HG03175 (cell line): ENCODE results near the gene PPP2R1A.
"Not testable (repeated sequence)": the region's sequence is repeated elsewhere in the genome, so short reads cannot be mapped to it uniquely, and the experiment has no call there.

ENCODE experiments used
- ATAC-seq: cut with Tn5 transposase; IDR thresholded peaks from one replicate; pipeline ENCODE4 v1.9.1; 2021; ENCODE audit warnings: mild to moderate bottlenecking, moderate library complexity; ENCODE audit not compliant: unreplicated experiment

Gene PPP2R1A

GRCh38 chr19:52200044-52200443 is 10.2 kb downstream of the PPP2R1A start:
- no peak for ATAC-seq

GRCh38 chr19:52200755-52201391 is 11.0 kb downstream of the PPP2R1A start:
- not testable (repeated sequence) for ATAC-seq

GRCh38 chr19:52206481-52206880 is 16.6 kb downstream of the PPP2R1A start:
- no peak for ATAC-seq

DNA sequence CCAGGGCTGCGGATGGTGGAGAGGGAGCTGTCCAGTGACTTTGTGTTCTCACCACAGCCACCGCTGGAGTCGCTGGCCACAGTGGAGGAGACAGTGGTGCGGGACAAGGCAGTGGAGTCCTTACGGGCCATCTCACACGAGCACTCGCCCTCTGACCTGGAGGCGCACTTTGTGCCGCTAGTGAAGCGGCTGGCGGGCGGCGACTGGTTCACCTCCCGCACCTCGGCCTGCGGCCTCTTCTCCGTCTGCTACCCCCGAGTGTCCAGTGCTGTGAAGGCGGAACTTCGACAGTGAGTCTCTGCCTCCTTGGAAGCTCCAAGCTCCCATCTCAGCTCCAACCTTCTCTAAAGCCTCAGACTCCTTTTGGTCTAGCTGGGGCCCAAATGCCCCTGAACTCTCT is 21.4 kb downstream of the PPP2R1A start:
- no peak for ATAC-seq

DNA sequence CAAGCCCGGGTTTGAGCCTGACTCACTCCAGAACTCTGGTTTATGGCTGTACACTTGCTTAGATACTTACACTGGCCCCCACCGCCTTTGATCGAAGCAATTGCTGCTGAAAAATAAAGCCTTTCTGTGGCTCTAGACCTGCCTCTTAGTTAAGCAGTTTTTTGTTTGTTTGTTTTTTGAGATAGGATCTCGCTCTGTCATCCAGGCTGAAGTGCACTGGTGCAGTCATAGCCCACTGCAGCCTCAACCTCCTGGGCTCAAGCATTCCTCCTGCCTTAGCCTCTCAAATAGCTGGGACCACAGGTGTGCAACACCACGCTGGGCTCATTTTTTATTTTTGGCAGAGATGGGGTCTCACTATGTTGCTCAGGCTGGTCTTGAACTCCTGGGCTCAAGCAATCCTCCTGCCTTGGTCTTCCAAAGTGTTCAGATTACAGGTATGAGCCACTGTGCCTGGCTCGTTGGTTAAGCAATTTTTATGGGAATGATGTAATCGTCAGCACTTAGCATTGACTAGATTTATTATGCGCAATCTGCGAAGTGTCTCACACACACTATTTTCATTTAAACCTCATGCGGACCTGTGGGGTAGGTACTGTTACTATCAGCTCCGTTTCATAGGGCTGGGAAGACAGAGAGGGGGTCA is 22.2 kb downstream of the PPP2R1A start:
- no peak for ATAC-seq

- ATAC-seq: no peak
Observed at GRCh38 chr19:52212572-52213255, 22.9 kb downstream of the PPP2R1A start.

- no peak for ATAC-seq
Observed at GRCh38 chr19:52214241-52214640, 24.4 kb downstream of the PPP2R1A start.

DNA sequence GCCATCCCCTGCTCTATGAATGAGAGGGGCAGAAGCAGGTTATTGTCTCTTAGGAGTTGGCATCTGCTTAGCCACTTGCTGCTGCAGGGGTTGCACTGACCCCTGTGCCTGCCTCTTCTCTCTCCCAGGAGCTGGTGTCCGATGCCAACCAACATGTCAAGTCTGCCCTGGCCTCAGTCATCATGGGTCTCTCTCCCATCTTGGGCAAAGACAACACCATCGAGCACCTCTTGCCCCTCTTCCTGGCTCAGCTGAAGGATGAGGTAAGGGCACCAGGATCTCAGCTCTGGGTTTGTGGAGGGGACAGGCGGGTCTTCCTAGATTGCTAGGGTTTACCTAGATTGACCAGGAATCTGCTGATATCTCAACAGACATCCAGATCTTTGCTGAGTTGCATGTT is 26.5 kb downstream of the PPP2R1A start:
- ATAC-seq: no peak

- no peak for ATAC-seq
Observed at GRCh38 chr19:52217576-52217975, 27.7 kb downstream of the PPP2R1A start.

DNA sequence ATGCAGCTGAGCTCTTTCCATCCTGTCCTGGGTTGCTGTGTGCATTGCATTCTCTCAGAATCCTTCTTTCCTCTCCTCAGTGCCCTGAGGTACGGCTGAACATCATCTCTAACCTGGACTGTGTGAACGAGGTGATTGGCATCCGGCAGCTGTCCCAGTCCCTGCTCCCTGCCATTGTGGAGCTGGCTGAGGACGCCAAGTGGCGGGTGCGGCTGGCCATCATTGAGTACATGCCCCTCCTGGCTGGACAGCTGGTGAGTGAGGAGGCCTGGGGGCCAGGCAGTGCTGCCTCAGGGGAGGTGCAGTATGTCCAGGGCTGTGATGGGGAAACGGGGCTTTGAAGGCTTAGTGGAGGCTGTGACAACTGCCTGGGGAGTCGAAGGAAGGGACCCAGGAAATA is 29.8 kb downstream of the PPP2R1A start:
- no peak for ATAC-seq

DNA sequence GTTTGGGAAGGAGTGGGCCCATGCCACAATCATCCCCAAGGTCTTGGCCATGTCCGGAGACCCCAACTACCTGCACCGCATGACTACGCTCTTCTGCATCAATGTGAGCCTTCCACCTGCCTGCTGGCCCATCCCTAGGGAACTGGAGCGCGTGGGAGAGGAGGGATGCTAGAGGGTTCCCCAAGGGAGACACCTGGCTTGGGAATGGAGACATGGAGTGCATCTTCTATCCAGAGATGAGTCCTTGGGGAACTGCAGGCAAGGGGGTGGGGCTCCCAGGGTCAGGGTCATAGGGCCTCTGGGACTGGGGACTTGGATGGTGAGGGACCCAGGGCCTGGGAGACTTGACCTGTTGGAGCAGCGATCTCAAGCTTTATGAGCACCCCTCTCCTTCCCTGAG is 31.2 kb downstream of the PPP2R1A start:
- no peak for ATAC-seq

- ATAC-seq: no peak
Observed at GRCh38 chr19:52221831-52222375, 32.1 kb downstream of the PPP2R1A start.

DNA sequence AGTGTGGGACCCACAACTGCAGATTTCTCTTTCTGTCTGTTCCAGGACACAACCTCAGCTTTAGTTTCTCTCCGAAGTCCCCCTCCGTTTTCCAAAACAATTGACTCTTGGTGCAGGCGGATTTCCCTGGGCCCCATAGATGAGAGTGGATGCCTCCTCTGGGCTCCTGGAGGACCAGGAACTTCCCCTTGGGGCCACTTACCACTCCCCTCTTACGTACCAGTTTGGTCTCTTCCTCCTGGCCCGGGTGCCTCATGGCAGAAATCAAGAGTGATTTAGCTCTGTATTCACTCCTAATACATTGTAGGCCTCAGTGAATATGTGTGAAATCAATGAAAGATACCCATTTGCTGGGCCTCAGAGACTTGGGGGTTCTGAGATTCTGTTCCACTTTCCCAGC is 34.4 kb downstream of the PPP2R1A start:
- ATAC-seq: no peak

- no peak for ATAC-seq
Observed at GRCh38 chr19:52226652-52227051, 36.8 kb downstream of the PPP2R1A start.

- no peak for ATAC-seq
Observed at GRCh38 chr19:52227196-52227940, 37.5 kb downstream of the PPP2R1A start.

- ATAC-seq: no peak
Observed at GRCh38 chr19:52227980-52228379, 38.1 kb downstream of the PPP2R1A start.

DNA sequence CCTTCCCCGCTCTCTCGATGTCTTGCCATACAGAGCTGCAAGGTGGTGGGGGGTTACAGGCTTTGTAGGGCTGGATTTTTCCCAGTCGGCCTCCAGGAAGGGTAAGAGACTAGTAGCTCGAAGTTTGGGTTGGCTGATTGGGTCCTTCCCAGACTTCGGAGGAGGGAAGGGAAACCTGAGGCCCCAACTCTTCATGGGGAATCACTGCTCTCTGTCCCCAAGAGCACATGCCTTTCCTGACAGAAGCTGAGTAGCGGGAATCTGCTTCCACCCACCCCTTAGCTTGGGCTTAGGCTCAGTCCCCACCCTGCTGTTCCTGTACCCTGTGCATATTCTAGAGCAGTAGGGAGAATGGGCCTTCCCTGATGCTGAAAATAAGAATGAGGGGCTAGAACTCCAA is 39.7 kb downstream of the PPP2R1A start:
- ATAC-seq: no peak

- no peak for ATAC-seq
Observed at GRCh38 chr19:52230685-52231084, 40.8 kb downstream of the PPP2R1A start.

DNA sequence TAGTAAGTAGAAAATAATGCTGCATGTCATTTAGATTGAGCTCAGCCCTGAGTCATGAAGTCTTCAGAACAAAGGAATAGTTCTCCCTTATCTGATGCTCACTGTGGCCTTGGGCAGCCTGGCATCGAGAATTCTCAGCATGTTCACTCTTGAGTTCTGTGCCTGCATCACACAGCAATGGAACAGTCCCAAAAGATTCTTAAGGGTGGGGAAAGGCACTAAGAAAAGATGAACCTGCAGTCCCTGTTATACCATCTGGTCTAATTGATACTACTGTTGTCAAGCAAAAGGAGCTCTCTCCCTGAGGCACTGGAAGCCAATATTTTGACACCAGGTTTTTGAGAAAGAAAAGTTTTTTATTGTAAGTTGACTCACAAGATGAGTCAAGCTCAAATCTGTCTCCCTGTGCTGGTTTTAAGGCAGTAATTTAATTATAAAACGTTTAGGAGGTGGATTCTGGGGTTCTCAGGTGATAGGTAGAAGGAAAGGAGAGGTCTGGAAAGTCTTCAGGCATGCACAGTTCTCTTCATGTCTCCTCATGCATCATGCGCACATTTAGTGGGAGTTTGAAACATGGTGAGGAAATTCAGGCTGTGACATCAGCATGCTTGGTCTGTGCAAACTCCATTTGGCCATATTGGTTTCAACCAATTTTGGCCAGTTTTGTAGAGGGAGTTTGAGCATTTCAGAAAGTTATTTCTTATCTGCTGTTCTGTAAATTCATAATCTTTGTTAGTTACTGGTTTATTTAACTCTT is 41.5 kb downstream of the PPP2R1A start:
- no peak for ATAC-seq

DNA sequence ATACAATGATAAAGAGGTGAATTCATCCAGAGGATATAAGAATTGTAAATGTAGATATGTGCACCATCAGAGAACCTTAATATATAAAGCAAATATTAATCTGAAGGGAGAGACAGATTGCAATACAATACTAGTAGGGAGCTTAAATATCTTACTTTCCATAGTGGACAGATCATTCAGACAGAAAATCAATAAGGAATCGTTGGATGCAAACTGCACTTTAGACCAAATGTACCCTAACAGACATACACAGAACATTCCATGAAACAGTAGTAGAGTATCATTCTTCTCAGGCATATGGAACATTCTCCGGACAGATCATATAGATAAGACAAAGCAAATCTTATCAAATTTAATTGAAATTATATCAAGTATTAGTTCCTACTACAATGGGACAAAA is 44.6 kb downstream of the PPP2R1A start:
- ATAC-seq: no peak

GRCh38 chr19:52237197-52237596 is 47.3 kb downstream of the PPP2R1A start:
- ATAC-seq: no peak
